Prostate gland (tissue), 2 donors: Measurements from ENCODE around the gene FBXO44.

ENCODE experiments used
- CTCF ChIP-seq, 4 experiments: fragments of 200-600 bp in 2 of 4; fragments of 450-650 bp in 2 of 4; sonication (generic) in 2 of 4; IDR thresholded peaks; 1 replicate in 3 of 4; 2 replicates in 1 of 4; pipeline ENCODE4 v1.5.1; 2016 to 2019; ENCODE audit warnings: antibody characterized with exemption in 4 of 4, mild to moderate bottlenecking in 2 of 4, moderate library complexity in 2 of 4
- POLR2AphosphoS5 ChIP-seq: sonication (generic); formaldehyde crosslinking; IDR thresholded peaks from one replicate; pipeline ENCODE4 v1.6.1; 2017; ENCODE audit warnings: antibody characterized with exemption

- no peak for TF ChIP-seq CTCF (IDR thresholded peaks at IDR 0.05)
- no peak for TF ChIP-seq POLR2AphosphoS5
Observed at GRCh38 chr1:11648732-11649158, 5.9 kb upstream of the FBXO44 start.
